Left ventricle myocardium superior (tissue), 1 donor: ENCODE measurements around the gene PPM1F. TPM values are rescaled to one million over a fixed set of nuclear protein-coding genes. Genes with fewer than 3 reads are reported as not detected.
"Not testable (repeated sequence)": the region's sequence is repeated elsewhere in the genome, so short reads cannot be mapped to it uniquely, and the experiment has no call there.

Experiments
- ATAC-seq: fragments of 200-7000 bp; cut with Tn5 transposase; one replicate; pipeline ENCODE4 v1.9.1; 2020; ENCODE audit warnings: mild to moderate bottlenecking, moderate library complexity
- DNase-seq: peaks from one replicate; pipeline ENCODE4 v3.0.0-alpha.2; 2020
- intact Hi-C: fragments of 100-400 bp; cut with micrococcal nuclease; formaldehyde crosslinking; loops from one replicate; pipeline ENCODE4 v1.11.0; 2022
- total RNA-seq: library from RNA; stranded (reverse); fragmentation: NEBNext Ultra II Directional; extraction: Animal tissue kit (Norgen Biotek cat#: 25700); gene quantifications from one replicate; pipeline ENCODE4 v1.2.1, GENCODE V29; 2021
- donor health status: DM: no; HTN: yes; CAD: no; lungs with severe emphysema.

PPM1F gene
- total RNA-seq, 1 donor from 2014 or later: 18.5 TPM

DNA sequence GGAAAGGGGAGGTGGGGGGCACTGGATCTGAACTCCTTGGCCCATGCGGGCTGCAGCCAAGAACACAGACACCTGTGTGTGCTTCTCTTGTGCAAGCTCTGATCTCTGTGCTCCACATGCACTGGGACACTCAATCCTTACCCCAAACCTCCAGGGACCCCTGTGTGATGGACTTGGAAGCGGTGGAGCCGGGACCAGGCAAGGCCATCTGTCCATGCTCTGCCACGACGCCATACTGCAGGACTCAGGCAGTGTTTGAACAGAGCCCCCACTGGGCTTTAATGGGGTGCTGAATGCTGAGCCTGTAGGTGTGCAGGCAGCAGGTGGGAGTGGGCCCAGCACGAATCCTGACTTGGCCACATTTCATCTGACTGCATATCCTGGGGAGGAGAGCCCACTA, 23.4 kb downstream of the PPM1F start:
- no peak for DNase-seq
- no peak for ATAC-seq
- intact Hi-C loops: no loop called here

DNA sequence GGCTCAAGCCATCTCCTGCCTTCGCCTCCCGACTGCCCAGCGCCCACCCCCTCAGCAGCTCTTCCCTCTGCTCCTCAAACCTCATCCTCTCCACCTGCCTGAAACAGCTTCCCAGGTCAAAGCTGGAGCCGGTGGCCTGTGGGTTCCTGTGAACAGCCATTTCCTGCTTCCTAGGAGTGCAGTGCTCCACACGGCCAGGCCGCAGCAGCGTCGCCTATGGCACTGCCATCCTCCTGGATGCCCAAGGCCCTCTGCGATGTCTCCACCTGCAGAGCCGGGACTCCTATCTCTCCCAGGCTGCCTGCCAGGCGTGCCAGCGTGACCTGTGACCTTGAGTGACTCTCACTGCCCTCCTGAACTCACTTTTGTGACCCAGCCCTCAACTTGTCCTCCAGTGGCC, 24.6 kb downstream of the PPM1F start:
- intact Hi-C loops: no loop called here
- DNase-seq: no peak
- ATAC-seq: peak; percentile 33

DNA sequence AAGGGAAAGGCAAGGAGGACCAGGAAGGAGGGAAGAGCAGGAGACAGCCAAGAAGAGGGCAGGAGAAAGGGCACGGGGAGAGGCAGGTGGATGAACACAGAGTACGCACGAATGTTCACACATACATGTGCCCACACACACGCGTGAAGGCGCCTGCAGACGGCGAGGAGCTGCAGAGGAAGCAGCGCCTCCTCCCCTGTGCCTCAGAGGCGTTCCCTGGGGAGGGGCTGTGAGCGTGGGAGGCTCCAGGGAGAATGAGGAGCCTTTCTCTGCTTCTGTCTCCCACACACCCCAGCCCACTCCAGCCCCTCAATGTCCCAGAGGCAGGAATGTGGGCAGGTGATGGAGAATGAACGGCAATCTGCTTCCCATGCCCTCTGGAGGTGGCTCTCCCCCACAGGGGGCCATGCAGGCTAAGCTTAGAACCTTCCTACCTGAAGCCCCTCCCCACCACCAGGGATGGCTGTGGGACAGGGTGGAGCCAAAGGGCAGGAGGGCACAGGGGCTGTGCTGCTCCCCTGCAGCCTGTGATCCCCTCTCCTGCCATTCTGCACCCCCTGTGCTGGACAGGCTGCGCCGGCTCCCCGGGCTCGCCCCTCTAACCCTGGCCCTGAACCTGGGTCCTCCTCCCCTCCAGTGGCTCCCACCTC, 25.3 kb downstream of the PPM1F start:
- no peak for ATAC-seq
- no peak for DNase-seq
- intact Hi-C loops: no loop called here

DNA sequence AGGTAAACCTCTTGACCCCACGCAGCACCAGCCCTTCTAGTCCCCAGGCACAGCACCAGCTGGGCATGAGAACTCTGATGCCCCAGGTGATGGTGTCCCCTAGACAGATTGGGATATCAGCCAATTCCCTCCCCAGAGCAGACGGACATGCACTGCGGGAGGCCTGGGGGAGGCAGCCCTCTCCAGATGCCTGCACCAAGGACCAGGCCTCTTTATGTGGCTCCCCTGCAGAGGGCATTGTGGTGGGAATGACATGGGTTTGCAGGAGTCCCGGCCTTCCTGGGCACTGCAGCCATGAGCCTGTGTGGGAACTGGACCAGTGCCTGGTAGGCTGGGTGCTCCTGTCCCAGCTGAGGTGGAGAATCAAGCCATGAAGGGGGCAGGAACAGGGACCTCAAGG, 25.9 kb downstream of the PPM1F start:
- intact Hi-C loops: no loop called here
- ATAC-seq (no peak), DNase-seq (no peak)

DNA sequence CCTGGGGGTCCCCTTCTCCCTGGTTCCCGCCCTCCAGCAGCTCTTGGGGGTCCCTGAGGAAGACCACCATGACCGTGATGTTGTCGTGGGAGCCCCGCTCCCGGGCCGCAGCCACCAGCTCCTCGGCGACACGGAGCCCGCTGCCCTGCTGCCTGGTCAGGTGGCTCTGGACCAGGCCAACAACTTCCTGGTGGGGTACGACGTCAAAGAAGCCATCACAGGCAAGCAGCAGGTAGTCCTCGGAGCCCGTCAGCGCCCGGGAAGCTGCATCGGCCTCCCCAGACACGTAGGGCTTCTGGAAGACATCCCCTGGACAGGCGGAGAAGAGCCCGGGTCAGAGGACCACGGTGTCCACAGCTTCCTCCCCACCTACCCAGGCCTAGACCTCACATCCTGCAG, 29.5 kb downstream of the PPM1F start:
- intact Hi-C loops: no loop called here
- ATAC-seq (no peak), DNase-seq (no peak)

DNA sequence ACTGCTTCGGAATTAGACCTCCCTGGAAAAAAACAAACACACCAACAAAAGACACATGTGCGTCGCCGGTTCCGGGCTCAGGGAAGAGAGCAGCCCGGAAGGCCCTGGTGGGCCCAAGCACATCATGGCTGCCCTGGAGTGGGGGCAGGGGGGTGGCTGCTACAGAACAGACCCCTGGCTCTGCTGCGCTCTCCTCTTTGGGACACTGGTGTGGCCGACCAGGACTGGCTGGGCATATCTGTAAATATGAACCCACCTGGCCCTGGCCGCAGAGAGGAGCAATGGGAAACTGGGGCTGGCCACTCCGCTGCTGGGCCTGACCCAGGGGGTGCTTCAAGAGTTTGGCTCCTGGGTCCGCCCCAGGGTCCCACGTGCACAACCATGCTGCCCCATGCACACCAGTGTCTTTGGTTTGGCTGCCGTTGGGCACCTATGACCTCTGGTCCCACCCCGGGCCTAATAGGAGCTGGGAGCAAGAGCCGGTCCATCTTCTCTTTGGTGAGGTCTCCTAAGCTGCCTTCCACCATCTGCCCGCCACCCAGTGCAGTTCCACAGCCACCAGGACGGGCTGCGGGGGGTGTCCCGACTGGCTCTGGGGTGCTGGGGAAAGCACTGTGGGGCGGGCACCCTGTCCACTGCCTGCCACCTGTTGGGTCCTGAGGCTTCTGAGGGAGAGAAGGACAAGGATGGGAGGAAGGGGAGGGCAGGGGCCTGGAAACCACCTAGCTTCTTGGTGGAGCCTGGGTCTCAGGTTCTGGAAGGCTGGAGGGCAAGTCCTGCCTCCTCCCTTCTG, 30.1 kb downstream of the PPM1F start:
- no peak for DNase-seq
- intact Hi-C loops: no loop called here
- ATAC-seq: no peak

DNA sequence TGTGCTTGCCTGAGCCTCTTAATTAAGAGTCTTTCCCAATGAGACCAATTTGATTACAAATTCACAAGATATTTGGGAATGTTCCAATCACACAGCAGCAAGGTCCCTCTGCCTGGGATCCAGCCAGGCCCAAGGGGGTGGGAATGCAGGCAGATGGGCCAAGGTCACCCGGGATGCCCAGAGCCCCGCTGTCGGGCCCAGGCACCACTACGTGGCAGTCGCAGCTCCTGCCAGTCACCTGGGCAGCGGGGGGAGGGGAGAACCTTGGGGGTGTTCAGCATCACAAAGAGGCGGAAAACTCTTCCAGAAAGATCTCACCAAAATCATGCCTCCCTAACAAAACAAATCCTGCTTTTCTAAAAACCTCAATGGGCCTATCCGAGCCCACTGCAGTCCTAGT, 30.9 kb downstream of the PPM1F start:
- no peak for ATAC-seq
- intact Hi-C loops: no loop called here
- peak; percentile 15 for DNase-seq

DNA sequence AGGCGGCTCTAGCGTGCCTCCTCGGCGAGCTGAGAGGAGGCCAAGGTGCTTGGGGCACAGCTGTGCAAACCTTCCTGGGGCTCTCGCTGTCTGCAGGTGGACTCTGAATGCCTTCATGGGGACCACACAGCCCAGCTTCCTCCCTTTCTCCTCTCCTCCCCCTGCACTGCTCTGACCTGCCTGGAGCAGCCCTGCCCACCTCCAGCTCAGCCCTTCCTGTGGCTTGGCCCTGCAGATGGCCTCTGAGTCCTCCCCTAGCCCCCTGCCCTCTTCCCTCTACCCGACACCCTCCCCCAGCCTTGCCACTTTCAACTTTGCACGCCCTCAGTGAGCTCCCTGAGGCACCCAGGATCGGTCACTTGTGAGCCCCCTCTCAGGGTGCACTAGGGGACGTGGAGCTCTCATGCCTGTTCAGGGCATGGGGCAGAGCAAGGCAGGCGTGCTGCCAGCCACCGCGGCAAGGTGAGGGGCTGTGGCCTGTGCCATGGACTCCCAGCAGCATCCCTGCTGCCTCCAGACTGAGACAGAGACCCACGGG, 31.4 kb downstream of the PPM1F start:
- intact Hi-C loops: no loop called here
- DNase-seq (no peak), ATAC-seq (no peak)

DNA sequence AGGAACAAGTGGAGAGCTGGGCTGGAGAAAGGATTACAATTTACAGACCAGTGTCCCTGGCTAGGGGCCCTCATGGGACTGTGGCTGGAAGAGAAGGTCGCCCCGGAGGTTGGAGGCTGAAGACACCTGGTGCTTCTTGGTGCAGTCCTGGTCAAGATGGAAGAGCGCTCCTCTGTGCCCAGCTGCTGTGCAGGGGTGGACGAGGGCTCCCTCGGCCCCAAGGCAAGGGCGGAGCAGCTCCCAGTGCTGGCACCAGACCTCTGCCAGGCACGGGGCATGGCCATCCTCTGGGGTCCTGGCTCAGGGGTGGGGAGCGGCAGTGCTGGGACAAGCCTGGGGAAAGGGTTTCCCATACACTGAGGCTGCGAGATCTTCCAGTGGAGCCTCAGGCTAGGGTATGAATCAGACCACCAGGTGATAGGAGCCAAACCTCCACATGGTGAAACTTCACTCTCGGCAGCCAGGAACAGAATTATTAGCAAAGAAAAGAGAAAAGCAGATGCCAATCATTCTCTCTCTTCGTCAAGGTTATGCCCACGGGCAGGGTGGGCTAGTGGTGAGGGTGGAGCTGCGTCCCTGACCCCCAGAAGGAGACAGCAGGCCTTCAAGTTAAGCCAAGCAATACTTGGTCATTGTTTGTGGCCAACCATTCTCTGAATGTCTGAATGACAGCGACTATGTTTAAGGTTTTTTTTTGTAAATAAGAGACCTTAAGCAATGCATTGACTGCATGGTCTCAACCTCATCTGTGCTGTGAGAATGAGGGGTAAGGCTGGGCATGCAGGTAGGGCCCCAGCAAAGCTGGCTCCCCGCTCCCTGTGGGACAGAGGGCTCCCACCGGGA, 32.1 kb downstream of the PPM1F start:
- DNase-seq: no peak
- intact Hi-C loops: no loop called here
- no peak for ATAC-seq

DNA sequence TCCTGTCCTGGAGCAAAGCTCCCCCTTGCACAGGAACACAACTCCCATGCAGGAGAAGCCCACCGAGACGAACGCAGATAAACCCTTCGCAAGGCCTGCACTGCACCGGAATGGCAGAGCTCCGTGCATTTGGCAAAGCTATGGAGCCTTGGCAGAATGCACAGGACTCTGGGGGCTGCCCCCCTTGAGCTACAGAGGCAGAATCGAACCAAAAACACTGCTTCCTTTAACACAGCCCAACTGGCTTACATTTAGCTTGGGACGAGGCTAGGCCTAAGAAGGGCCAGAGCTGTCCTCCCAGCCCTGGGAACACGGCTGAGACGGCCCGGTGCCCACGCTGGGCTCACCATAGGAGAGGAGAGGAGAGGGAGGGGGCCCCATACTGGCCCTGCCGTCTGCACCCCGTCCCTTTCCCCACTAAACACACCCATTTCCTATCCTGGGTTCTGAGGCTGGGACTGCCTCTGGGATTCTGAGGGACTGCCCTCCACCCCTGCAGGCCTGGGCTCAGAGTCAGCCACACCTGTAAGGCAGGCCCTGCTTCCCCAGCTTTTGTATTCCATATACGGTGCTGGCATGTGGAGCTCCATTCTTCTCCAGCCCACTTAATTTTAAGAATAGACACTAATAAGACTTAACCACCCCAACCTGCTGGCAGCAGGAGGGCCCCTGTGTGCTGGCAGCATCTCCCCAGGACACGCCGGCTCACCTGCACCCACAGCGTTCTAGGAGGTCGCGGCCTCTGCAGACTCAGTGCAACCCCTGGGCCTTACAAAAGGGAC, 32.9 kb downstream of the PPM1F start:
- DNase-seq (no peak), ATAC-seq (no peak)
- intact Hi-C loops: no loop called here

DNA sequence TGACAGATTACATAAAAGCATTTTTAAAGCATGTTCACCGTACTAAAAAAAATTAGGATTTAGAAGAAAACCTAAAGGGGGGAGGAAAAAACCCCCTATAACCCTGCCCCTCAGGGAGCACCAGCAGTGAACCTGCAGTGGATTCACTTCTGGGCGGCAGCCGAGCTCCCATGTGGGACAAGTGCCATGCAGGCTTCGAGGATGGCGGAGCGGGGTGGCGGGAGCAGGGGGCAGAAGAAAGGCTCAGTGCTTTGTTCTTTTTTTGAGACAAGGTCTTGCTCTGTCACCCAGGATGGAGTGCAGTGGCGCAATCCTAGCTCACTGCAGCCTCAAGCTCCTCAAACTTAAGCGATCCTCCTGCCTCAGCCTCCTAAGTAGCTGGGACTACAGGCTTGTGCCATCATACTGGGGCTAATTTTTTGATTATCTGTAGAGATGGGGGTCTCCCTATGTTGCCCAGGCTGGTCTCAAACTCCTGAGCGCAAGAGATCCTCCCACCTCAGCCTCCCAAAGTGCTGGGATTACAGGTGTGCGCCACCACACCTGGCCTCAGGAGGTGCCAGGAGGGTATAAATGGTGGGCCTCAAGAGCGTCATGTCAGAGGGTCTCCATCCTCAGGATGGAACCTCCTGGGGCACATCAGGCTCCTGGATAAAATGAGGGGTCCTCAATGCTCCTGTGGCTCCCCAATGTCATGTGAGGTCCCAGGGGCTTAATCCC, 34.0 kb downstream of the PPM1F start:
- DNase-seq (no peak), ATAC-seq (no peak)
- intact Hi-C loops: no loop called here

DNA sequence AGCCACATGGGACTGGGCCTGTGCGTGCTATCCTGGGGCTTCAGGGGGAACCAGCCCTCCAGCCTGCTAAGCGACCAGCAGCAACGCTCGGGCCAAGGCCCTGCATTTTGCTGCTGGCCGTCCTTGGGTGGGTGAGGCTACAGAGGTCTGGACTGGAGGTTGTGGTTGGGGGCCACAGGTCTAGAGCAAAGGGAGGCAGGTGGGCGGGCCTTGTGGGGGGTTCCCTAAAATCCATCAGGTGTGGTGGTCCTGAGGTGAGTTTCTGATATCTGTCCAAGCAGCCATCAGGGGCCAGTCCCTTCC, 34.7 kb downstream of the PPM1F start:
- DNase-seq (no peak), ATAC-seq (no peak)
- intact Hi-C loops: no loop called here

DNA sequence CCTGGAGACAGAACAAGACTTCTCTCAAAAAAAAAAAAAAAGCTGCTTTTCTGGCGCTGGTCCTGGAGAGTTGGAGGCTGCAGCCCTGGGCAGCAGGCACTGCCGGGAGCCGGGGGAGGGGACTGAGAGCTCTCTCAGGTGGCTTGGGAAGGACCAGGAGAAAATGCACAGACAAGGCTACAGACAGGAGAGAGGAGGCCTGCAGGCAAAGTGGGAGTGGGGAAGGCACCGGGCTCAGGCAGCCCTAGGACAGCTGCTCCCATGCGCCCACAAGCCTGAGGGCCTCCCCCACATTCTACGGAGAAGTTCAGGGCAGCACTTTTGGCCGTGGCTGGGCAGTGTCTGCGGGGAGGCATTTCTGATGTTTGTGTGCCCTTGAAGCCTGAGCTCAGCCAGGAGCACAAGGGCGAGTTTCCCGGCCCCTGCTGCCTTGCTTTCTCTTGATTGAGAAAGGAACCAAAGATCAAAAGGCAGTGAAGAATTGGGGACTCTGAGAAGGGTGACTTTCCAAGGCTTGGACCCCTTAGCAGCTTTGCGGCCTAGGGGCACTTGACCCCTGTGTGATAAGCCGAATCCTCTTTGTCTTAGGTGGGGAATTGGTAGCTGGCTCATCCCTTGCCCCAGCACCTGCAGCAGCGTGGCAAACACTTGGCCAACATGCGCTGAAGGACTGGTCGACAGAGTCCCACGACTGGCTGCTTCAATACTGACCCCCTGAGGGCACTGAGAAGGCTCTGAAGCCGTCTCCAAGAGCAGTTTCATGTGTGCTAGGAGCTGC, 35.3 kb downstream of the PPM1F start:
- intact Hi-C loops: no loop called here
- ATAC-seq: peak; percentile 76

DNA sequence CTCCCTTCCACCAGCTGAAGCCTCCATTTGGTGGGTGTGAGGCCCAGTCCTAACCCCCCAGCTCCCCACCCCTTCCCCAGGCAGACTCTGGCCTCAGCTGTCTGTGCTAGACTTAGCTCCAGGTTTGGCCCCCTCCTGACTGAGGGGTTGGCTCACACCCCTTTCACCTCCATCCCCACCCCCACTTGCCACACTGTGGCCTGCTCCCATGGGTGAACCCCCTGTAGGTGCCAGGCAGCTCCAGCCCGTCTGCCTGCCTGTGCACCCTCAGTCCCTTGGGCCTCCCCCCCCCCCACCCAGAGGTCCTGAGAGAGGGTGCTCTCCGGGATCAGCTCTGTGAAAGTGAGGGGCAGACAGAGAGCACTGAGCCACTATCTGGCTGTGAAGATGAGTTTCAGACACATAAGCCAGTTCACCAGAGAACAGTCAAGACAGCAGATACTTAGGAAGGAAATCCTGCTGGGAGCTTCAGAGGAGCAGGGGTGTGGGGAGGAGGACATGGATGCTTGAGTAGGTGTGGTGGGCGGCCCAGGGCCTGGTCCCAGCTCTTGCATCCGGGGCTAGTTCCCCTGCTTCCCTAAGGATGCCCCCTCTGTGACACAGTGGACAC, 36.2 kb downstream of the PPM1F start:
- intact Hi-C loops: no loop called here
- no peak for ATAC-seq
- peak; percentile 5 for DNase-seq

More for the DNA sequence above, 35.3 kb downstream of the PPM1F start:
- no peak for DNase-seq

DNA sequence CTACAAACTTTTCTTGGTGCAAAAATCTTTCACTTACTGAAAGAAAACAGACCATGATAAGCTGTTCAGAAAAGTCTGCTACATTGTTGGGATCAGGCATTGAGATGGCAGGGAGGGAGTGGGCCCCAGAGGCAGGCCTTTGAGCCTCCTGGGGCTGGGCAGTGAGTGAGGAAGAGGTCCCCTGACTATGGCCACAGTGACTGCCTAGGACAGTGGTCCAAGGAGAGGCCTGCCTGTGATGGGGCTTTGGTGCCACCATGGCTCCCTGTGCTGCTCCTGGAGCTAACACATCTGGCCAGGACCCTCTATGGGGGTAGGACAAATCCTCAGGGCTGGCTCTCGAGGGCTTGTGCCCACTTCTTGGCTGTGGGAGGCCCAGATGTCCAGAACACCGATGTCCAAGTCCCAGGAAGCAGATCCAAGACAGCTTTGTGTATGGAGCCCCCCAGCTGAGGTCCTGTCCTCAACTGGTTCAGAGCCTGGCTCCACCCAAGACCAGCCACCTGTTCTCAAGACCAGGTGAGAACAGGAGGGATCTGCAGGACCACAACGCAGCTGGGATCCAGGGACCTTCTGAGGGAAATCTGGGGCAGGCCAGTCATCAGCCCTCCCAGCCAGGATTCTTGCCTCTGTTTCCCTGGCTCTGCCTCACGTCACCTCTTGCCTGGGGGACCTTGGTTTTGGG, 36.9 kb downstream of the PPM1F start:
- ATAC-seq (no peak), DNase-seq (peak; percentile 10)
- intact Hi-C loops: no loop called here

DNA sequence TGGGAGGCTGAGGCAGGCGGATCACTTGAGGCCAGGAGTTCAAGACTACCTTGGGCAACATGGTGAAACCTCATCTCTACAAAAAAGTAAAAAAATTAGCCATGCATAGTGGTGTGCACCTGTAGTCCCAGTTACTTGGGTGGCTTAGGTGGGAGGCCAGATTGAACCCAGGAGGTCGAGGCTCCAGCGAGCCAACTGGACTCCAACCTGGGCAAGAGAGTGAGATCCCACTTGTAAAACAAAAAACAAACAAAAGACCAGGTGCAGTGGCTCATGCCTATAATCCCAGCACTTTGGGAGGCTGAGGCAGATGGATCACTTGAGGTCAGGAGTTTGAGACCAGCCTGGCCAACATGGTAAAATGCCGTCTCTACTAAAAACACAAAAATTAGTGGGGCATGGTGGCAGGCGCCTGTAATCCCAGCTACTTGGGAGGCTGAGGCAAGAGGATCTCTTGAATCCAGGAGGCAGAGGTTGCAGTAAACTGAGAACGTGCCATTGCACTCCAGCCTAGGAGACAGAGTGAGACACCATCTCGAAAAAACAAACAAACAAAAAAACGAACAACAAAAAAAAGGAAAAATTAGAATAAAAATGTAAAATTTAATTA, 38.5 kb downstream of the PPM1F start:
- DNase-seq, ATAC-seq, intact Hi-C loops: not testable (repeated sequence)

DNA sequence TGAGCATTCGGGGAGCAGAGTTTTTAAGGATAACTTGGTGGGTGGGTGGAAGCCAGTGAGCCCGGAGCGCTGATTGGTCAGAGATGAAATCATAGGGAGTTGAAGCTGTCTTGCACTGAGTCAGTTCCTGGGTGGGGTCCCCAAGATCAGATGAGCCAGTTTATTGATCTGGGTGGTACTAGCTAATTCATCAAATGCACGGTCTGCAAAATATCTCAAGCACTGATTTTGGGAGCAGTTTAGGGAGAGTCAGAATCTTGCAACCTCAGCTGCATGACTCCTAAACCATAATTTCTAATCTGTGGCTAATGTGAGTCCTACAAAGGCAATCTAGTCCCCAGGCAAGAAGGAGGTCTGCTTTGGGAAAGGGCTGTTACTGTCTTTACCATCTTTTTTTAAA, 42.3 kb downstream of the PPM1F start:
- ATAC-seq, DNase-seq, intact Hi-C loops: not testable (repeated sequence)
